GM12878 (cell line): ENCODE data around the gene ENPP7. TPM values are rescaled to one million over a fixed set of nuclear protein-coding genes. Genes with fewer than 3 reads are reported as not detected.

Experiments
- ATAC-seq: fragments of 200-7000 bp; cut with Tn5 transposase; 3 replicates; pipeline ENCODE4 v1.9.1; 2020; ENCODE audit warnings: mild to moderate bottlenecking, moderate library complexity
- BruUV-seq: library from RNA; stranded (reverse); fragments of 400-500 nt; replicated peaks from 2 replicates; lab custom pipeline; 2021; lab: Mats Ljungman, UMichigan
- CTCF ChIA-PET: fragments of 300-600 bp; sonication (Branson Sonifier 250); formaldehyde crosslinking; extraction: SDS; loops from one replicate; lab custom pipeline; 2021; ENCODE audit warnings: inconsistent platforms; lab: Yijun Ruan, JAX
- POLR2A ChIA-PET: fragments of 350-600 bp; formaldehyde crosslinking; extraction: SDS; loops from one replicate; lab custom pipeline; 2021; ENCODE audit warnings: inconsistent platforms; lab: Charles Lee
- RAD21 ChIA-PET: fragments of 300-600 bp; sonication (Branson Sonifier 250); formaldehyde crosslinking; loops from one replicate; lab custom pipeline; 2023; ENCODE audit warnings: antibody characterized with exemption; ENCODE audit not compliant: unreplicated experiment; lab: Charles Lee
- SMC1A ChIA-PET: fragments of 300-600 bp; sonication (Branson Sonifier 250); formaldehyde crosslinking; loops from one replicate; lab custom pipeline; 2023; ENCODE audit not compliant: unreplicated experiment, uncharacterized antibody; lab: Charles Lee
- DNase-seq: peaks from one replicate; pipeline ENCODE4 v3.0.0-alpha.2; 2011; ENCODE audit warnings: low read depth, low spot score
- FAIRE-seq: peaks from 3 replicates; lab custom pipeline; 2011; peaks lifted over from hg19 to GRCh38; lab: Jason Lieb, UNC
- H2AFZ ChIP-seq: 2 replicates; pipeline ENCODE4 v1.6.0; 2011; ENCODE audit warnings: low read depth, low read length, control low read depth; ENCODE audit not compliant: control insufficient read depth
- H3K27ac ChIP-seq: 2 replicates; pipeline ENCODE4 v1.5.1; 2011; ENCODE audit warnings: control low read depth; ENCODE audit not compliant: control insufficient read depth, insufficient read depth
- H3K27me3 ChIP-seq, 2 experiments: replicated peaks in 1 of 2; 2 replicates each; pipeline versions ENCODE4 v1.6.0 to v1.6.1; 2011; ENCODE audit warnings: low read length in 1 of 2; ENCODE audit not compliant: control insufficient read depth in 2 of 2, insufficient read depth in 2 of 2
- H3K36me3 ChIP-seq, 2 experiments: 2 replicates each; pipeline ENCODE4 v1.5.1; 2011; ENCODE audit warnings: low read length in 1 of 2; ENCODE audit not compliant: control insufficient read depth in 2 of 2, insufficient read depth in 2 of 2
- H3K4me1 ChIP-seq: 2 replicates; pipeline ENCODE4 v1.6.1; 2011; ENCODE audit warnings: mild to moderate bottlenecking, low read length, moderate library complexity, mixed read lengths; ENCODE audit not compliant: control insufficient read depth, insufficient read depth
- H3K4me2 ChIP-seq: 2 replicates; pipeline ENCODE4 v1.6.0; 2011; ENCODE audit warnings: control low read depth; ENCODE audit not compliant: control insufficient read depth, insufficient read depth
- H3K4me3 ChIP-seq: fragments of 200-600 bp; sonication (generic); 2 replicates; pipeline ENCODE4 v1.5.1; 2016
- H3K79me2 ChIP-seq: 2 replicates; pipeline ENCODE4 v1.6.0; 2011; ENCODE audit warnings: low read length; ENCODE audit not compliant: control insufficient read depth, insufficient read depth
- H3K9ac ChIP-seq: 2 replicates; pipeline ENCODE4 v1.8.0; 2011; ENCODE audit warnings: low read length, control low read depth, mixed read lengths; ENCODE audit not compliant: control insufficient read depth, insufficient read depth
- H3K9me3 ChIP-seq: replicated peaks from 3 replicates; pipeline ENCODE4 v1.5.1; 2011; ENCODE audit warnings: mild to moderate bottlenecking, low read length; ENCODE audit not compliant: control insufficient read depth, insufficient read depth
- H4K20me1 ChIP-seq: 2 replicates; pipeline ENCODE4 v1.6.0; 2011; ENCODE audit not compliant: control insufficient read depth, insufficient read depth
- ATF7 ChIP-seq: fragments of 450-650 bp; IDR thresholded peaks from 2 replicates; pipeline ENCODE4 v1.6.1; 2016; ENCODE audit warnings: low read depth, mild to moderate bottlenecking
- CBX5 ChIP-seq: sonication (generic); IDR thresholded peaks from 2 replicates; pipeline ENCODE4 v1.6.1; 2016; ENCODE audit warnings: low read depth, moderate library complexity, mild to moderate bottlenecking, inconsistent platforms
- FOS ChIP-seq: IDR thresholded peaks from 3 replicates; pipeline ENCODE4 v1.6.1; 2011; ENCODE audit warnings: borderline replicate concordance; ENCODE audit not compliant: insufficient read length; ENCODE audit errors: extremely low read depth
- HSF1 ChIP-seq: fragments of 150-350 bp; IDR thresholded peaks from 2 replicates; pipeline ENCODE4 v1.6.1; 2014; ENCODE audit warnings: mild to moderate bottlenecking, low read depth, low read length
- IRF4 ChIP-seq: IDR thresholded peaks from 2 replicates; pipeline ENCODE4 v1.6.1; 2011; ENCODE audit warnings: low read depth, low read length
- JUNB ChIP-seq: IDR thresholded peaks from 2 replicates; pipeline ENCODE4 v1.6.1; 2016; ENCODE audit warnings: antibody characterized with exemption, mild to moderate bottlenecking
- LARP7 ChIP-seq: fragments of 450-650 bp; IDR thresholded peaks from 2 replicates; pipeline ENCODE4 v1.6.1; 2017; ENCODE audit warnings: mild to moderate bottlenecking
- MEF2A ChIP-seq: IDR thresholded peaks from 2 replicates; pipeline ENCODE4 v1.6.1; 2011; ENCODE audit warnings: low read depth, mild to moderate bottlenecking, low read length, moderate library complexity; ENCODE audit not compliant: insufficient read depth
- MLLT1 ChIP-seq: fragments of 450-650 bp; IDR thresholded peaks from 2 replicates; pipeline ENCODE4 v1.6.1; 2016; ENCODE audit warnings: mild to moderate bottlenecking
- PAX8 ChIP-seq: fragments of 450-650 bp; IDR thresholded peaks from 2 replicates; pipeline ENCODE4 v1.6.1; 2017; ENCODE audit warnings: mild to moderate bottlenecking, moderate library complexity
- RAD21 ChIP-seq: IDR thresholded peaks from 2 replicates; pipeline ENCODE4 v1.6.1; 2011; ENCODE audit warnings: mild to moderate bottlenecking, low read depth, low read length, moderate library complexity; ENCODE audit not compliant: insufficient read depth
- SMAD1 ChIP-seq: fragments of 450-650 bp; IDR thresholded peaks from 2 replicates; pipeline ENCODE4 v1.6.1; 2018; ENCODE audit warnings: mild to moderate bottlenecking, low read depth; ENCODE audit not compliant: partially characterized antibody
- SPI1 ChIP-seq: IDR thresholded peaks from 2 replicates; pipeline ENCODE4 v1.6.1; 2011; ENCODE audit warnings: low read depth, mild to moderate bottlenecking, low read length, moderate library complexity, borderline replicate concordance; ENCODE audit not compliant: insufficient read depth
- ZNF24 ChIP-seq: fragments of 450-650 bp; IDR thresholded peaks from 2 replicates; pipeline ENCODE4 v1.6.1; 2017; ENCODE audit warnings: antibody characterized with exemption, mild to moderate bottlenecking
- ZNF622 ChIP-seq: fragments of 450-650 bp; IDR thresholded peaks from 2 replicates; pipeline ENCODE4 v1.6.1; 2017; ENCODE audit warnings: mild to moderate bottlenecking, inconsistent platforms
- WGBS: methylation state at CpG from one replicate; pipeline ENCODE4 v1.1.6; 2016; ENCODE audit warnings: low lambda C conversion rate; ENCODE audit not compliant: insufficient replicate concordance, insufficient coverage; ENCODE audit errors: missing lambda C conversion rate; 5-methylcytosine and 5-hydroxymethylcytosine counted together
- in situ Hi-C: fragments of 300-500 bp; cut with MboI; formaldehyde crosslinking; loops from 9 replicates; pipeline ENCODE4 v1.14.3; 2018; ENCODE audit warnings: mixed read lengths
- intact Hi-C: fragments of 100-400 bp; cut with micrococcal nuclease; formaldehyde crosslinking; loops from one replicate; pipeline ENCODE4 v1.14.2; 2022; ENCODE audit not compliant: unreplicated experiment
- polyA plus RNA-seq, 11 experiments: library from polyadenylated mRNA; depleted of rRNA in 4 of 11; unstranded in 6 of 11; stranded (reverse) in 5 of 11; fragments of >200 nt; fragmentation: Nextera tagmentation in 4 of 11; fragmentation: Illumina TruSeq in 1 of 11; extraction: Ambion mirVana in 4 of 11; extraction: Trizol in 1 of 11; gene quantifications; 1 replicate in 1 of 11; 2 replicates in 10 of 11; pipeline versions ENCODE4 v1.2.1 to v1.2.3, GENCODE V29; 2011 to 2016; ENCODE audit warnings: inconsistent platforms in 2 of 11, missing spikeins in 2 of 11, low read depth in 1 of 11
- total RNA-seq, 4 experiments: library from RNA; depleted of rRNA in 3 of 4; stranded (reverse); fragments of >200 nt in 3 of 4; fragmentation: Illumina TruSeq in 1 of 4; extraction: Trizol in 1 of 4; gene quantifications; 2 replicates each; pipeline versions ENCODE4 v1.2.1 to v1.2.3, GENCODE V29; 2013 to 2021
- TF ChIP-seq, protein P1 (sequence below): IDR thresholded peaks from 2 replicates; pipeline ENCODE4 v1.6.1; 2011; ENCODE audit warnings: low read depth, mild to moderate bottlenecking, low read length, moderate library complexity, borderline replicate concordance; ENCODE audit errors: extremely low read depth
- TF ChIP-seq, protein P2 (sequence below): IDR thresholded peaks from 2 replicates; pipeline ENCODE4 v1.6.1; 2011; ENCODE audit warnings: low read depth, low read length, improper control_type of control experiment, borderline replicate concordance

The ENPP7 gene
- total and polyA plus RNA-seq, 10 of the 15 experiments (the other 5 are each of a cell fraction or from before 2014, with no cell fraction given) = 0.04 to 0.41 (median 0.18) TPM; not detected in 1

GRCh38 chr17:79695293-79695790, 35.4 kb upstream of the ENPP7 start:
- no peak for DNase-seq
- Histone ChIP-seq H3K9me3 (no peaks in the 10 kb centered on the region), H3K36me3 (no peaks in the 10 kb centered on the region), H3K4me2 (no peak overlapping the region), H3K4me3 (no peak overlapping the region), H3K79me2 (no peaks in the 10 kb centered on the region), H3K9ac (no peak overlapping the region), H3K4me1 (peaks cover 6% of the 10 kb centered on the region), H2AFZ (no peak overlapping the region), H3K27ac (no peak overlapping the region), H4K20me1 (no peaks in the 10 kb centered on the region), H3K27me3 (no peaks in the 10 kb centered on the region; a peak in 1 of 4 replicates)
- POLR2A ChIA-PET = no interaction called here
- SMC1A ChIA-PET = no interaction called here
- no peak for ATAC-seq
- no TSS peak for BruUV-seq
- intact Hi-C loops = no loop called here
- in situ Hi-C loops = no loop called here
- CTCF ChIA-PET = no interaction called here
- RAD21 ChIA-PET = no interaction called here
- no peak for FAIRE-seq
- 43% methylated on average over 14 of the region's 14 CpGs for WGBS
- no peak for TF ChIP-seq HSF1
- no peak for TF ChIP-seq SPI1
- TF ChIP-seq LARP7 = no peak
- no peak for TF ChIP-seq ZNF622
- TF ChIP-seq IRF4 = no peak
- no peak for TF ChIP-seq ZNF24
- TF ChIP-seq PAX8 = no peak
- TF ChIP-seq MEF2A = no peak
- no peak for TF ChIP-seq MLLT1
- no peak for TF ChIP-seq RAD21
- TF ChIP-seq FOS = no peak
- no peak for TF ChIP-seq SMAD1
- no peak for TF ChIP-seq CBX5
- TF ChIP-seq, protein P1, sequence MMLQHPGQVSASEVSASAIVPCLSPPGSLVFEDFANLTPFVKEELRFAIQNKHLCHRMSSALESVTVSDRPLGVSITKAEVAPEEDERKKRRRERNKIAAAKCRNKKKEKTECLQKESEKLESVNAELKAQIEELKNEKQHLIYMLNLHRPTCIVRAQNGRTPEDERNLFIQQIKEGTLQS = no peak
- no peak for TF ChIP-seq ATF7
- TF ChIP-seq, protein P2, sequence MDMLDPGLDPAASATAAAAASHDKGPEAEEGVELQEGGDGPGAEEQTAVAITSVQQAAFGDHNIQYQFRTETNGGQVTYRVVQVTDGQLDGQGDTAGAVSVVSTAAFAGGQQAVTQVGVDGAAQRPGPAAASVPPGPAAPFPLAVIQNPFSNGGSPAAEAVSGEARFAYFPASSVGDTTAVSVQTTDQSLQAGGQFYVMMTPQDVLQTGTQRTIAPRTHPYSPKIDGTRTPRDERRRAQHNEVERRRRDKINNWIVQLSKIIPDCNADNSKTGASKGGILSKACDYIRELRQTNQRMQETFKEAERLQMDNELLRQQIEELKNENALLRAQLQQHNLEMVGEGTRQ = no peak
- TF ChIP-seq JUNB = no peak
